Gastroesophageal sphincter (tissue), 3 donors: ENCODE results near the gene ARHGAP42.

Source experiments
- CTCF ChIP-seq, 4 experiments: fragments of 200-600 bp in 2 of 4; fragments of 450-650 bp in 2 of 4; sonication (generic) in 1 of 4; IDR thresholded peaks; one replicate each; pipeline ENCODE4 v1.5.1; 2017 to 2019; ENCODE audit warnings: antibody characterized with exemption in 4 of 4, mild to moderate bottlenecking in 2 of 4, moderate library complexity in 2 of 4
- POLR2A ChIP-seq, 2 donors: fragments of 450-650 bp; IDR thresholded peaks; one replicate each; pipeline ENCODE4 v1.6.1; 2017; ENCODE audit warnings: antibody characterized with exemption in 2 of 2, mild to moderate bottlenecking in 2 of 2, moderate library complexity in 1 of 2
- POLR2AphosphoS5 ChIP-seq: sonication (generic); formaldehyde crosslinking; IDR thresholded peaks from one replicate; pipeline ENCODE4 v1.6.1; 2017; ENCODE audit warnings: antibody characterized with exemption

GRCh38 chr11:100824041-100824809 lies 137.1 kb downstream of the ARHGAP42 start:
- TF ChIP-seq CTCF (IDR thresholded peaks at IDR 0.05): no peak
- TF ChIP-seq POLR2A (IDR thresholded peaks at IDR 0.05): no peak
- no peak for TF ChIP-seq POLR2AphosphoS5
